HCEC 1CT (cell line): ENCODE measurements around the gene GOLGA8F.
"Not testable (repeated sequence)": the region's sequence is repeated elsewhere in the genome, so short reads cannot be mapped to it uniquely, and the experiment has no call there.

Experiments
- DNase-seq: peaks from one replicate; pipeline ENCODE4 v3.0.0-alpha.2; 2017

GOLGA8F gene, protein sequence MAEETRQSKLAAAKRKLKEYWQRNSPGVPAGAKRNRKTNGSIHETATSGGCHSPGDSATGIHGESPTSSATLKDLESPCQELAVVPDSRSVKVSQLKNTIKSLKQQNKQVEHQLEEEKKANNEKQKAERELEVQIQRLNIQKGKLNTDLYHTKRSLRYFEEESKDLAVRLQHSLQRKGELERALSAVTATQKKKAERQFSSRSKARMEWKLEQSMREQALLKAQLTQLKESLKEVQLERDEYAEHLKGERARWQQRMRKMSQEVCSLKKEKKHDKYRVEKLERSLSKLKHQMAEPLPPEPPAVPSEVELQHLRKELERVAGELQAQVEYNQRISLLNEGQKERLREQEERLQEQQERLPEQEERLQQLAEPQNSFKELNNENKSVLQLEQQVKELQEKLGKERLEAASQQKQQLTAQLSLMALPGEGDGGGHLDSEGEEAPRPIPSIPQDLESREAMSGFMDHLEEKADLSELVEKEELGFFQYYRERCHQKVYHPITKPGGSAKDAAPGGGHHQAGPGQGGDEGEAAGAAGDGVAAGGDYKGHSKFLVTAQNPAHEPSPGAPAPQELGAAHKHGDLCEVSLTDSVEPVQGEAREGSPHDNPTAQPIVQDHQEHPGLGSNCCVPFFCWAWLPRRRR

DNA sequence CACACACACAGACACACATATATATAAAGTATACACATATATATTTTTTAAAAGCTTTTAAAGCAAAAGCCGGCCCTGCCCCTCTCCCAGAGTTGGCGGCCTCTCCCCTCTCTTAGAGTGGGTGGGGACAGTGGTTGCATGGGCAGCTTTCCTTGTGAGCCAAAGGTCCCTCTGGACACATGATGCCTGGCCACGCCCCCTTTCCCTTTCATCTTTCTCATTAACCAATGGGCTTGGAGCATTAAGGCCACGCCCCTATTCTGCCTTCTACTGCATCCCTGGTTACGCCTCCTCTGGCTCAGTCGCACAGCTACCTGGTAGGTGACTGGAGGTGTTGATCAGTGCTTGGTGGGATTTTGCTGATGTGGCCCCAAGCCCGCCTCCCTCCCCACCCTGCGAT is at the start of gene GOLGA8F:
TSS of gene GOLGA8F (plus strand) at position 301 of the 400 bp plus-strand sequence. CDS start at position 399, 98 bp downstream.
- DNase-seq: not testable (repeated sequence)

DNA sequence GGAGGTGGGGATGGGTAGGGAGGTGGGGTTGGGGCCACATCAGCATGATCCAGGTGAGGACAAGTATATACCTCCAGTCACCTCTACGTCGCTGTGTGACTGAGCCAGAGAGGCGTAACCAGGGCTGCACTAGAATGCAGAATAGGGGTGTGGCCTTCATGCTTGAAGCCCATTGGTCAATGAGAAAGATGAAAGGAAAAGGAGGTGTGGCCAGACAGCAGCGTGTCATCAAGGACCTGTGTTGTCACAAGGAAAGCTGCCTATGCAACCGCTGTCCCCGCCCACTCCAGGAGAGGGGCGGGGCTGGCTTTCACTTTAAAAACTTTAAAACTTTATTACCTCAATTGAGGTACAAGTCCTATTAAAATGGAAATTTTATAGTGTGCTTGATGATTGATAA is 20.5 kb upstream of the GOLGA8F start, which contains the start of gene GOLGA6L24:
TSS of gene GOLGA6L24 (minus strand) at position 101 of the 400 bp plus-strand sequence. CDS start at position 40, 61 bp downstream.
- DNase-seq: not testable (repeated sequence)

DNA sequence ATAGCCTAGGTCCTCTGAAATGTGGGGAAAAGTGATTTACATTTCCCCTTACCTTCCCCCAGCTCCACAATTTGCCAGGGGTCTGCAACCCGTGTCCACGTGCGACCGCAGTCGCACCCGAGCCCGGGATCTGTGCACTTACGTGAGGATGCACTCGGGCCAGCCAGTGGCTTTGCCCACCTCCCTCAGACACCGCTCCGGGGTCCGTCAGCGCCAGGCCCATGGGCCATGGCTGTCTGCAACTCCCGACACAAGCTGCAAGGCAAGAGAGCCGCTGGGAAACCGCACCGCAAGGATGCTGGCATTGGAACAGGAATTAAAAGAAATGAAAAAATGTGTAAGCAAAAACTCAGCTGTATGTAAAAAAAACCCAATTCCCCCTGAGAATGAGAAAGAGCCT is 13.0 kb upstream of the GOLGA8F start:
- DNase-seq: not testable (repeated sequence)

DNA sequence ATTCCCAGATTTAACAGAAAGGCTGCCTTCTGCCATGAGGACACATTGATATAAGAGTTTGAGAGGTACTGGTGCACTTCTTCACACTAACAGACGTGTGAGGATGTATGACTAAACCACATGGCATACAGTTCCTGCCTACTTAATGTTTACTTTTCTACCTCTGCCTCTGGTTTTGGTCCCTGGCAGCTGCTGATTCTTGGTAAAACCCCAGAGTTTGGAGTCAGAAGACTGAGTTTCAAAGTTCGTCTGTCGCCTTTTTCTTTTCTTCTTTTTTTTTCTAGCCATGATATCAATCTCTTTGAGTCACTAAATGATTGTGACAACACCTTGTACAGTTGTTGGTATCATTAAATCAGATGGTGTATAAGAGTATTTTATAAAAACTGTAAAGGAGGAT is 1.6 kb downstream of the GOLGA8F start:
- not testable (repeated sequence) for DNase-seq

DNA sequence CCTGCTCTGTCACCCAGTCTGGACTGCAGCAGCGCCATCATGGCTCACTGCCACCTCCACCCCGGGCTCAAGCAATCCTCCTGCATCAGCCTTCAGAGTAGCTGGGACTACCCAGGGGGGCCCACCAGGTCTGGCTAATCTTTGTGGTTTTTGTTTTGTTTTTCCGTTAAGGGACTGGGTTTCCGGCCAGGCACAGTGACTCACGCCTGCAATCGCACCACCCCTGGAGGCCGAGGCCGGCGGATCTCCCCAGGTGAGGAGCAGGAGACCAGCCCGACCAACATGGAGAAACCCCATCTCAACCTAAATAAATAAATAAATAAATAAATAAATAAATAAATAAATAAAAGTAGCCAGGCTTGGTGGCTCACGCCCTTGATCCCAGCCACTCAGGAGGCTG is 17.6 kb downstream of the GOLGA8F start:
- not testable (repeated sequence) for DNase-seq

DNA sequence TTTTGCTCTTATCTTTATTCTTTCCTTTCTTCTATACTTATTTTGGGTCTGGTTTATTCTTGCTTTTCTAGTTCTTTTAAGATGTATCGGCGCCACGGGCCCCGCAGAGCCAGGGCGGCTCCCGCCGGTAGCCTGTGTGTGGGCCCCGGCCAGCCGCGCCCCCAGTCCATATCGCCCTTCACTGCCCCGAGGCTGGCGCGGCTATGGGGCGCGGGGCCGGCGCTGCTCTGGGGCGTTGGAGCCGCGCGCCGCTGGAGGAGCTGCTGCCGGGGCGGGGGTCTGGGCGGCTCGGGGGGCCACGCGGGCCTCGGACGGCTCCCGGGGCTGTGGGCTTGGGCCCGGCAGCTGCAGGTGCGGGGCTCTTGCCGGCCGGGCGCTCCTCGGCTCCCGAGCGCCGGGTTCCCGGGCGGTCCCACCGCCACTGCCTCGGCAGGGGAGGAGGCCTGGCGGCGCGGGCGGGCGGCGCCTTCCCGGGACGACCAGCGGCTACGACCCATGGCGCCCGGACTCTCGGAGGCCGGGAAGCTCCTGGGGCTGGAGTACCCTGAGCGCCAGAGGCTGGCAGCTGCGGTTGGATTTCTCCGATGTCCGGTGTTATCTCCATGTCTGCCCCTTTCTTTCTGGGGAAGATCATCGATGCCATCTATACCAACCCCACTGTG is 24.4 kb downstream of the GOLGA8F start:
- DNase-seq: not testable (repeated sequence)

DNA sequence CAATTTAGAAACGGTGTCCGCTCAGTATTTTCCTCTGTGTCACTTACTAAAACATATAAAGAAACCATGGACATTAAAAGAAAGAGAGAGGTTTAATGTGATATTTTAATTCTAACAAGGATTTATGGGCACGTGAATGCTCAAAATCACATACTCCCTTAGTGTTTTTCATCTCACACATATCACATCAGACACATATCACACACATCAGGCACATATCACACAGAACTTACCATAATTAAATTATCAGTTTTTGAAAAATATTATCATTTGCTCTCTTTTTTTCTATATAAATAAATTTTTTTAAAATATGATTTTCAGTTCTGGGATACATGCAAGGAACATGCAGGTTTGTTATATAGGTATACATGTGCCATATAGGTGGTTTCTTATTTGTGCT is 42.0 kb downstream of the GOLGA8F start:
- not testable (repeated sequence) for DNase-seq

DNA sequence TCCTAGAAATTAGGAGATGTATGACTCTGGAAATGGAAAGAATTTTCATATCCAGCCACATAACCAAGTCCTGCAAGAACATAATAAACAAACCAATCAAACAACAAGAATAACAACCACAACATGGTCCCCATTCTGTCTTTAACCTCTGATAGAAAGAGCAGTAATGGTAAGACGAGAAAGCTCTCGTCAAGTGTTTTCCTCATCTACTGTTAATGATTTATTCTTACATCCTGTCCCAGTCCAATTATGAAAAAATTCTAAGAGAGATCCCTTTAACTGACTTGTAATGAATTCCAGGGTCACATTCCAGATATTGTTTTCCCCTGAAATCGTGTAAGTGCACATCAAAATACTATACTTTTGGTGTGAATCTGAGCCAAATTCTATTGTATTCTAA is 57.1 kb downstream of the GOLGA8F start:
- DNase-seq: not testable (repeated sequence)
